Smooth muscle cell (in vitro differentiated cells): Measurements from ENCODE around the gene MUC13. TPM values are rescaled to one million over a fixed set of nuclear protein-coding genes. Genes with fewer than 3 reads are reported as not detected.
"Not testable (repeated sequence)": the region's sequence is repeated elsewhere in the genome, so short reads cannot be mapped to it uniquely, and the experiment has no call there.

Source experiments
- DNase-seq: peaks from one replicate; lab custom pipeline; 2025; ENCODE audit not compliant: unreplicated experiment; lab: John Stamatoyannopoulos, UW
- H2AFZ ChIP-seq: fragments of 200-600 bp; sonication (generic); 2 replicates; pipeline ENCODE4 v1.6.0; 2016; ENCODE audit warnings: antibody characterized with exemption, low read depth, mild to moderate bottlenecking
- H3F3A ChIP-seq: fragments of 200-600 bp; sonication (generic); 2 replicates; pipeline ENCODE4 v1.6.0; 2017; ENCODE audit warnings: antibody characterized with exemption, low read depth
- H3K27ac ChIP-seq: fragments of 200-600 bp; sonication (generic); 2 replicates; pipeline ENCODE4 v1.5.1; 2016; ENCODE audit warnings: low read depth, mild to moderate bottlenecking
- H3K27me3 ChIP-seq: fragments of 200-600 bp; sonication (generic); 2 replicates; pipeline ENCODE4 v1.6.1; 2016; ENCODE audit warnings: low read depth, mild to moderate bottlenecking
- H3K36me3 ChIP-seq: fragments of 200-600 bp; sonication (generic); 2 replicates; pipeline ENCODE4 v1.5.1; 2016; ENCODE audit warnings: low read depth
- H3K4me1 ChIP-seq: fragments of 200-600 bp; sonication (generic); 2 replicates; pipeline ENCODE4 v1.5.1; 2016; ENCODE audit warnings: low read depth
- H3K4me2 ChIP-seq: fragments of 200-600 bp; sonication (generic); 2 replicates; pipeline ENCODE4 v1.6.0; 2016; ENCODE audit warnings: mild to moderate bottlenecking
- H3K4me3 ChIP-seq: fragments of 200-600 bp; sonication (generic); 2 replicates; pipeline ENCODE4 v1.5.1; 2016; ENCODE audit warnings: mild to moderate bottlenecking
- H3K79me2 ChIP-seq: fragments of 200-600 bp; sonication (generic); 2 replicates; pipeline ENCODE4 v1.6.0; 2016; ENCODE audit warnings: low read depth, mild to moderate bottlenecking
- H3K9ac ChIP-seq: fragments of 200-600 bp; sonication (generic); 2 replicates; pipeline ENCODE4 v1.6.0; 2016; ENCODE audit warnings: low read depth
- H3K9me3 ChIP-seq: fragments of 200-600 bp; sonication (generic); replicated peaks from 2 replicates; pipeline ENCODE4 v1.5.1; 2016; ENCODE audit warnings: low read depth
- H4K20me1 ChIP-seq: fragments of 200-600 bp; sonication (generic); 2 replicates; pipeline ENCODE4 v1.6.0; 2016; ENCODE audit warnings: low read depth
- WGBS: methylation state at CpG from one replicate; pipeline ENCODE4 v1.1.7; 2016; ENCODE audit warnings: low lambda C conversion rate; 5-methylcytosine and 5-hydroxymethylcytosine counted together
- polyA plus RNA-seq: library from polyadenylated mRNA; unstranded; fragments of >200 nt; fragmentation: Nextera tagmentation; extraction: Ambion mirVana; gene quantifications from 2 replicates; pipeline ENCODE4 v1.2.1, GENCODE V29; 2016
- total RNA-seq: library from RNA; depleted of rRNA; stranded (reverse); fragments of >200 nt; gene quantifications from 2 replicates; pipeline ENCODE4 v1.2.3, GENCODE V29; 2014
- TF ChIP-seq, protein P1 (sequence below): fragments of 200-600 bp; sonication (generic); IDR thresholded peaks from 2 replicates; pipeline ENCODE4 v1.5.1; 2017; ENCODE audit warnings: borderline replicate concordance, mild to moderate bottlenecking, antibody characterized with exemption; ENCODE audit not compliant: insufficient read depth, poor library complexity, severe bottlenecking

MUC13 gene
- total and polyA plus RNA-seq, 2 experiments from 2014 or later = 0.04 TPM; not detected in 1

DNA sequence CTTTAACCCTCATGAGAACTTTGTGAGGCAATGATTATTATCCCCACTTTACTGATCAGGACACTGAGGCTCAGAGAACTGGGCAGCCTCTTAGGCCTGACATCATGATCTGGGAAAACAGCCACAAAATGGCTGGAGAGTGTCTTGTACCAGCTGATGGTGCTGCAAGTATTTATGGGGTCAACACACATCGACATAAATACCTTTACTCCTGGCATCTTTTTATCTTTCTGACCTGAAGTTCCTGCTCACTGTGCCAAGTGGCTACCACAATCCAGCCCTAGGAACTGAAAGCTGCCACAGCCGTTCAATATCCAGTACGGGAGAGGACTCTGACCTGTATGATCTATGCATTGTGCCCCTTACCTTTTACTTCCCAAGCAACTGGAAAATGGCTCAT is 29.2 kb upstream of the MUC13 start:
- no peak for DNase-seq
- Histone ChIP-seq H3K36me3 (no peaks in the 10 kb centered on the region), H3K4me2 (no peak overlapping the region), H3K27me3 (no peaks in the 10 kb centered on the region), H3K79me2 (no peaks in the 10 kb centered on the region), H2AFZ (no peak overlapping the region), H4K20me1 (no peaks in the 10 kb centered on the region), H3K4me3 (no peak overlapping the region), H3K9me3 (no peaks in the 10 kb centered on the region), H3K4me1 (no peaks in the 10 kb centered on the region), H3K27ac (no peak overlapping the region), H3K9ac (no peak overlapping the region), H3F3A (peaks cover 3% of the 10 kb centered on the region)
- 98% methylated on average over 3 of the region's 3 CpGs for WGBS
- TF ChIP-seq, protein P1, sequence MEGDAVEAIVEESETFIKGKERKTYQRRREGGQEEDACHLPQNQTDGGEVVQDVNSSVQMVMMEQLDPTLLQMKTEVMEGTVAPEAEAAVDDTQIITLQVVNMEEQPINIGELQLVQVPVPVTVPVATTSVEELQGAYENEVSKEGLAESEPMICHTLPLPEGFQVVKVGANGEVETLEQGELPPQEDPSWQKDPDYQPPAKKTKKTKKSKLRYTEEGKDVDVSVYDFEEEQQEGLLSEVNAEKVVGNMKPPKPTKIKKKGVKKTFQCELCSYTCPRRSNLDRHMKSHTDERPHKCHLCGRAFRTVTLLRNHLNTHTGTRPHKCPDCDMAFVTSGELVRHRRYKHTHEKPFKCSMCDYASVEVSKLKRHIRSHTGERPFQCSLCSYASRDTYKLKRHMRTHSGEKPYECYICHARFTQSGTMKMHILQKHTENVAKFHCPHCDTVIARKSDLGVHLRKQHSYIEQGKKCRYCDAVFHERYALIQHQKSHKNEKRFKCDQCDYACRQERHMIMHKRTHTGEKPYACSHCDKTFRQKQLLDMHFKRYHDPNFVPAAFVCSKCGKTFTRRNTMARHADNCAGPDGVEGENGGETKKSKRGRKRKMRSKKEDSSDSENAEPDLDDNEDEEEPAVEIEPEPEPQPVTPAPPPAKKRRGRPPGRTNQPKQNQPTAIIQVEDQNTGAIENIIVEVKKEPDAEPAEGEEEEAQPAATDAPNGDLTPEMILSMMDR = no peak

DNA sequence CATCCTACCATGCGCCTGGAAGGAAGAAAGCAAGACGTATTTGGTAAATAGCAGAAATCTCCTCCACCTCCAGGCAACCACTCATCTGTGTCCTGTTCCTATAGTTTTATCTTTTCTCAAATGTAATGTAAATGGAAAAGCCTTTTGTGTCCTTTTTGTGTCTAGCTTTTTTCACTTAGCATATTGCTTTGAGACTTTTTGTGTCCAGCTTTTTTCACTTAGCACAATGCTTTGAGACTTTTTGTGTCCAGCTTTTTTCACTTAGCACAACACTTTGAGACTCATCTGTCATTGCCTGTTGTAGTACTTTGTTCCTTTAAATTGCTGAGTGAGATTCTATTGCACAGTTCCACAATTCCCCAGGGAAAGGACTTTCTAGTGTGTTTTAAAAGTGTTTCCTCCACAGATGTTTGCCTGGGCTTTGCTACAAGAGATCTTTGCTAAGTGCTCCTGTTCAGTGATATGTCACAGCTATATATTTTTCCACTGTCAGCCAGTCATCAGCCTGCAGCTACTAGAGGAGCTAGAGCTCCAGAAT is 27.9 kb upstream of the MUC13 start:
- Histone ChIP-seq H3F3A (peaks cover 3% of the 10 kb centered on the region), H3K27ac (no peak overlapping the region), H3K36me3 (no peaks in the 10 kb centered on the region), H3K79me2 (no peaks in the 10 kb centered on the region), H3K4me2 (no peak overlapping the region), H2AFZ (no peak overlapping the region), H3K9me3 (no peaks in the 10 kb centered on the region), H3K4me1 (no peaks in the 10 kb centered on the region), H3K27me3 (no peaks in the 10 kb centered on the region), H3K4me3 (no peak overlapping the region), H4K20me1 (no peaks in the 10 kb centered on the region), H3K9ac (no peak overlapping the region)
- 96% methylated on average over 2 of the region's 2 CpGs for WGBS
- TF ChIP-seq, protein P1 = no peak
- no peak for DNase-seq

DNA sequence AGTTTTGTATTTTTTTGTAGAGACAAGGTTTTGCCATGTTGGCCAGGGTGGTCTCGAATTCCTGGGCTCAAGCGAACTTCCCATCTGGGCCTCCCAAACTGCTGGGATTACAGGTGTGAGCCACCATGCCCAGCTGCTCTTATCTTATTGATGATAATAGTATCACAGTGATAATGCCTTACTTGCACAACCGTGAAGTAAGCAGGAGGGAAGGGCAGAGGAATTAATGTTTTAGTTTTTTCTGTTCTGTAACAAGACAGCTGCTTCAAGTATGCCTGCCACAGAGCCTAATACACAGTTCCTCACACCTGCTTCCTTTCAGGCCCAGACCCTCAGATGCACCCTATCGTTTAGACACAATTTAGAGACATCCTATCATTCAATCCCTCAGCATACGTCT is 26.1 kb upstream of the MUC13 start:
- TF ChIP-seq, protein P1 = no peak

DNA sequence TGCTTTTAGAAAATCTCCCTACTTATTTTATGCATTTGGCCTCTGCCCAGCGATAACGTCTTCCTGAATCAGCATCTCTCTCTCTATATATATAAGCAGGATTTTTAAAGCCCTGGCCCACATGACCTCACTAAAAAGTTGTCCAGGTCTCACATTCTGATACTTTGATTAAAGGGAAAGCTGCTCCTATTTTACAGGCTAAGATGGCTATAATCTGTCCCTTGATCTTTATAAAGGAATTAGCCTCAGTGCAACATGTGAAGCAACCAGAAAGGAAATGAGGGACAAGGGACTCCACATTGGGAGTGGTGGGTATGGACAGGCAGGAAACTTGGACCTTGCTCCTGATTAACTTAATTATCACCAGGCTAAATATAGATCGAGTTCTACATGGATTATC is 25.6 kb upstream of the MUC13 start:
- Histone ChIP-seq H3F3A (peaks cover 3% of the 10 kb centered on the region), H4K20me1 (no peaks in the 10 kb centered on the region), H3K79me2 (no peaks in the 10 kb centered on the region), H3K36me3 (no peaks in the 10 kb centered on the region), H3K4me2 (no peak overlapping the region), H3K9ac (no peak overlapping the region), H3K4me1 (no peaks in the 10 kb centered on the region), H2AFZ (no peak overlapping the region), H3K27ac (no peak overlapping the region), H3K27me3 (no peaks in the 10 kb centered on the region), H3K4me3 (no peak overlapping the region), H3K9me3 (no peaks in the 10 kb centered on the region)
- TF ChIP-seq, protein P1 = no peak
- no peak for DNase-seq
- 90% methylated on average over 3 of the region's 3 CpGs for WGBS

More for the DNA sequence above, 26.1 kb upstream of the MUC13 start:
- H3K36me3 ChIP-seq = no peaks in the 10 kb centered on the region
- H3F3A ChIP-seq = peaks cover 3% of the 10 kb centered on the region
- no peak overlapping the region for H3K4me3 ChIP-seq
- H3K4me2 ChIP-seq = no peak overlapping the region
- H3K9ac ChIP-seq = no peak overlapping the region
- no peak overlapping the region for H2AFZ ChIP-seq
- whole genome bisulfite sequencing = 87% methylated on average over 5 of the region's 5 CpGs
- H3K27me3 ChIP-seq = no peaks in the 10 kb centered on the region
- H3K9me3 ChIP-seq = no peaks in the 10 kb centered on the region
- H3K4me1 ChIP-seq = no peaks in the 10 kb centered on the region
- no peak overlapping the region for H3K27ac ChIP-seq
- H3K79me2 ChIP-seq = no peaks in the 10 kb centered on the region
- no peaks in the 10 kb centered on the region for H4K20me1 ChIP-seq
- no peak for DNase-seq

DNA sequence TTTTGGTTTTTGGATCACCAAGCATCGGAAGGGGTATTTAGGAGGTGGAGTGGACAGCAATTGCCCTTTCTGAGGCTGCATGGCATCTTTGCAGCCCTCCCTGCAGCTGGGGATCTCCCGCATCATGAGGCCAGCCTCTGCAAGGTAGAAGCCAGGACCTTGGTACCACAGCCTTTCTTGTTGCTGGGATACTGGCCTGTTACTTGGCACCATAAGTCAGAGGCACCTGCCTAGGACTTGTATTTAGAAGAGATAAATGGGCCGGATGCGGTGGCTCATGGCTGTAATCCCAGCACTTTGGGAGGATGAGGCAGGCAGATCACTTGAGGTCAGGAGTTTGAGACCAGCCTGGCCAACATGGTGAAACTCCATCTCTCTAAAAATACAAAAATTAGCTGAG is 23.4 kb upstream of the MUC13 start:
- H3K79me2 ChIP-seq, H3K4me3 ChIP-seq, DNase-seq, H3F3A ChIP-seq, H4K20me1 ChIP-seq, H3K9ac ChIP-seq, H3K4me1 ChIP-seq, H3K27me3 ChIP-seq, H3K36me3 ChIP-seq, H3K9me3 ChIP-seq, H3K4me2 ChIP-seq, H2AFZ ChIP-seq, H3K27ac ChIP-seq: not testable (repeated sequence)
- 91% methylated on average over 4 of the region's 4 CpGs for WGBS
